H1 (cell line): ENCODE results near the gene UBE2F. TPM values are rescaled to one million over a fixed set of nuclear protein-coding genes. Genes with fewer than 3 reads are reported as not detected.

Experiments used
- CTBP2 ChIP-seq: IDR thresholded peaks from 2 replicates; pipeline ENCODE4 v1.7.0; 2011; ENCODE audit warnings: borderline replicate concordance, mild to moderate bottlenecking, moderate library complexity, mixed read lengths, low read length; ENCODE audit not compliant: insufficient read depth, insufficient read length
- polyA plus RNA-seq, 7 experiments: library from polyadenylated mRNA; depleted of rRNA in 3 of 7; stranded (reverse) in 5 of 7; unstranded in 2 of 7; fragments of >200 nt in 5 of 7; fragments of 200-250 nt in 2 of 7; gene quantifications; 1 replicate in 5 of 7; 2 replicates in 1 of 7; 4 replicates in 1 of 7; pipeline versions ENCODE4 v1.2.1 to v1.2.3, GENCODE V29; 2011 to 2013; ENCODE audit warnings: missing spikeins in 2 of 7, mixed read lengths in 2 of 7
- total RNA-seq: library from RNA; stranded (reverse); fragmentation: NEBNext Ultra II Directional; extraction: Animal tissue kit (Norgen Biotek cat#: 25700); gene quantifications from 2 replicates; pipeline ENCODE4 v1.2.1, GENCODE V29; 2021

Gene UBE2F
- total and polyA plus RNA-seq, 2 of the 8 experiments (the other 6 are each of a cell fraction or from before 2014, with no cell fraction given), result 43.3 to 59.8 TPM

DNA sequence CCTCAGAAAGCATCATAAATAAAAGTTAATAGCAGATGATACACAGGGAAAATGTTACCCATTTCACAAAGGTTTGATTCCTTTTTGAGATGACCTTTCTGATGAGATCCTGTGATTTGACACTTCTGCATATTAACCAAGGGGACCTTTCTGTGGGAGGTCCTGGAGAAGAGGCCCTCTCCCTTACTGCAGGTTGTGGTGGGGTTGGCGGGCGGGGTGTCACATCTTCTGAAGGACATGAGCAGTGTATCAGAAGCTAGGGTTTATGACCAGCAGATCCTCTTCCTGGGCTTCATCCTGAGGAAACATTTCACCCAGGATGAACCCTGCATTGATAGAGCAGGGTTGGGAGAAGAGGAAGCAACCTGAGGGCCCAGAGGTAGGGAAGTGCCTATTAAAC, 56.8 kb downstream of the UBE2F start (continued):
- no peak for TF ChIP-seq CTBP2
